D721Med (cell line): Measurements from ENCODE around the gene MACO1.
A peak's percentile ranks its signal among the peaks of the same experiment; 100 is the strongest.

Experiments used
- DNase-seq: peaks from one replicate; pipeline ENCODE4 v3.0.0; 2011; ENCODE audit warnings: low spot score; ENCODE audit not compliant: insufficient read length
- FAIRE-seq: peaks from 2 replicates; lab custom pipeline; 2011; peaks lifted over from hg19 to GRCh38; lab: Jason Lieb, UNC
- TF ChIP-seq, protein P1 (sequence below): IDR thresholded peaks from 2 replicates; pipeline ENCODE4 v1.5.1; 2012; ENCODE audit warnings: mild to moderate bottlenecking, control low read depth; ENCODE audit not compliant: insufficient read depth; ENCODE audit errors: missing control alignments

Gene MACO1

DNA sequence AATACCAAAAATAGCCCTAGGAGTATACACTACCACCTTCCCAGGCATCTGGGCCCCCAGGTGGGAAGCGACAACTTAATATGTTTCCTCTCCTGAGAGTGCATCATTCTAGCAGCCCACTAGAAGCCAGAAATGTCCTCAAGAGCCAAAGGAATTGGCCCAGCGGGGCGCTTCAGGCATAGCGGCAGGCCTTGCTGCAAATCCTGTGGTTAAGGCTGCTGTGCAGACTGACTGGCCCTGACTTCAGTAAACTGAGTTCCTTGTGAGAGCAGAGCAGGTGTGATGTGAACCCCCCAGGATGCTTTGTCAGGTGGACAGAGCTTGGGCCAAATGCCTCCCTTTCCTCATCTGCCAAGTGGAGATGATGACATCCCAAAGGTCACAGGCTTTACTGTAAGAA is 83.0 kb downstream of the MACO1 start:
- DNase-seq (no peak), FAIRE-seq (no peak)
- TF ChIP-seq, protein P1, sequence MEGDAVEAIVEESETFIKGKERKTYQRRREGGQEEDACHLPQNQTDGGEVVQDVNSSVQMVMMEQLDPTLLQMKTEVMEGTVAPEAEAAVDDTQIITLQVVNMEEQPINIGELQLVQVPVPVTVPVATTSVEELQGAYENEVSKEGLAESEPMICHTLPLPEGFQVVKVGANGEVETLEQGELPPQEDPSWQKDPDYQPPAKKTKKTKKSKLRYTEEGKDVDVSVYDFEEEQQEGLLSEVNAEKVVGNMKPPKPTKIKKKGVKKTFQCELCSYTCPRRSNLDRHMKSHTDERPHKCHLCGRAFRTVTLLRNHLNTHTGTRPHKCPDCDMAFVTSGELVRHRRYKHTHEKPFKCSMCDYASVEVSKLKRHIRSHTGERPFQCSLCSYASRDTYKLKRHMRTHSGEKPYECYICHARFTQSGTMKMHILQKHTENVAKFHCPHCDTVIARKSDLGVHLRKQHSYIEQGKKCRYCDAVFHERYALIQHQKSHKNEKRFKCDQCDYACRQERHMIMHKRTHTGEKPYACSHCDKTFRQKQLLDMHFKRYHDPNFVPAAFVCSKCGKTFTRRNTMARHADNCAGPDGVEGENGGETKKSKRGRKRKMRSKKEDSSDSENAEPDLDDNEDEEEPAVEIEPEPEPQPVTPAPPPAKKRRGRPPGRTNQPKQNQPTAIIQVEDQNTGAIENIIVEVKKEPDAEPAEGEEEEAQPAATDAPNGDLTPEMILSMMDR: no peak

DNA sequence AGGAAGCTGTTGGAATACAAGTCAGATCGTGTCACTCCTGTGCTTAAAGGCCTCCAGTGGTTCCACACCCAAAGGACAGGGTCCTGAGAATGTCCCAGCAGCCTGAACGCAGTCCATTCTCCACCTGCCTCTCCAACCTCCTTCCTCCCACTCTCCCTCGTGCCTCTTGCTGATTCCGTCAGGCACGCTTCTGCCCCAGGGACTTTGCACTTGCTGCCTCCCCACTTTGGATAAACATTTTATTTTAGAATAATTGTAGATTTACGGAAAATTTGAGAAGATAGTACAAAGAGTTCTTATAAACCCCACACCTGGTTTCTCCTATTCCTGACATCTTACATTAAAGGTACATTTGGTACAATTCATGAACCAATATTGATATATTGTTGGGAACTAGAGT is 84.3 kb downstream of the MACO1 start:
- DNase-seq: no peak
- FAIRE-seq: no peak
- TF ChIP-seq, protein P1: no peak

DNA sequence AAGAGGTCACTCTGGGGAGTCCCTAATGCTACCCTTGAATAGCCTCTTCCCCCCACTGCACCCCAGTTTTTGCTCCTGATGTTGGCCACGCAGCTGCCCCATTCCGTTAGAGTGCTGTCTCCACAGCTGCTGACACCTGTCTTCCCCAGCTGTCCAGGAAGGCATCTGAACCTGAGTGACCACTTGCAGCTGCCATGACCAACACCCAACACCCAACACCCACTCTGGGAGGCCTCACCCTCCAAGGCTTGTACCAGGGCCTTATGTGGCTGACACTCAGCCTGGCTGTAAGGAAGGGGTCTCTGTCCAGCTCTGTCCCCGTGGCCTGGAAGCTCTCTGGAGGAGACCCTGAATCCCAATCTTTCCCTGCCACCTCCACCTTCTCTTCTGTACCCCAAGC is 86.0 kb downstream of the MACO1 start:
- DNase-seq (no peak), FAIRE-seq (no peak)
- TF ChIP-seq, protein P1: no peak

DNA sequence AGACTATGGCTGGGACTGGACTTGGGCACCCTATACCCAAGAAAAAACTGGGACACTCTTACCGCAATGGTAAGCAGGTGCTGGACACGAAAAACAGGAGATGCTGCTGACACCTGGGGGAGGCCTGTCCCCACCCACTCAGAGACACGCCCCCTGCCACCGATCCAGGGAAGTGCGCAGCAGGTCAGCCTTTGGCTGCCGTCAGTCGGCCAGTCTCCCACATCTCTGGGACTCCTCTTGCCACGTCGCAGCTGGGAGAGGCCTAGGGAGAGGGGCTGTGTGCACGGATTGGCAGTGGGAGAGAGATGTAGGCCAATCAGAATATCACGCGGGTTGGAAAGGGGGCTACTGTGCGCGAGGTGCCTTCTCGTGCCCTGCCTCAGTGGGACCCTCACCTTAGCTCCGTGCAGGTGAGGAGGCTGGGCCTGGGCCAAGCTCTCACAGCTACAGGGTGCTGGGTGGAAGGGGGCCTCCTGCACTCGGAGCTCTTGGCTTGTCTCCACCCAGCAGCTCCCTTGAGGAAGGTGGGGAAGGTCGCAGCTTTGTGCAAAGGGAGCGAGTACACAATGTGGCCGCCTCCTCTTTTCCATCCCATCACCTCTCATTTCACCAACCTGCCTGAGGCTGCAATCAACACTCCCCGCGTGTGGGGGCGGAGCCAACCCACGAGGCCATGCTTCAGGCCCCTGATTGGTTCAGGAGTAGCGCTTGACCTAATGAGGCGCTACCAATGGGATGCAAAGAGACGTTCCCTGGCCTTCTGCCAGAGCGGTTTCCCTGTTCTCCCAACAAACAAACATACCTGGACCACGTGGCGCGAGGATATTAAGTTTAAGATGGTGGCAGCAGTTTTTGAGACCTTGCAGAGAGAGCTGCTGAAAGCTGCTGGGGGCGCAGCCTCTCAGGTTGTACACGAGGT is 87.0 kb downstream of the MACO1 start:
- FAIRE-seq: no peak
- TF ChIP-seq, protein P1: no peak
- no peak for DNase-seq

DNA sequence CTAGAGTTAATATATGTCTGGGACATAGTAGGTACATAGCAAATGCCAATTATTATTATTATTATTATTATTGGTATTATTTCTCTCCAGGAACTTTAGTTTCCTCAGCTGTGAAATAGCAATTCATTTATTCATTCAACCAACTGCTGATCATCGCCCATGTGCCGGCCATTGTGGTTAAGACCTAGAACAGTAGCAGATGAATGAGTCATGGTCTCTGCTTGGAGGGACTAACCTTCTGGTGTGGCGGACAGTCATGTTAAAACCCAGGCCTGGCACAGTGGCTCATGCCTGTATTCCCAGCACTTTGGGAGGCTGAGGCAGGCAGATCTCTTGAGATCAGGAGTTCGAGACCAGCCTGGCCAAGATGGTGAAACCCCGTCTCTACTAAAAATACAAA is 88.9 kb downstream of the MACO1 start:
- TF ChIP-seq, protein P1: no peak
- no peak for FAIRE-seq
- DNase-seq: no peak

DNA sequence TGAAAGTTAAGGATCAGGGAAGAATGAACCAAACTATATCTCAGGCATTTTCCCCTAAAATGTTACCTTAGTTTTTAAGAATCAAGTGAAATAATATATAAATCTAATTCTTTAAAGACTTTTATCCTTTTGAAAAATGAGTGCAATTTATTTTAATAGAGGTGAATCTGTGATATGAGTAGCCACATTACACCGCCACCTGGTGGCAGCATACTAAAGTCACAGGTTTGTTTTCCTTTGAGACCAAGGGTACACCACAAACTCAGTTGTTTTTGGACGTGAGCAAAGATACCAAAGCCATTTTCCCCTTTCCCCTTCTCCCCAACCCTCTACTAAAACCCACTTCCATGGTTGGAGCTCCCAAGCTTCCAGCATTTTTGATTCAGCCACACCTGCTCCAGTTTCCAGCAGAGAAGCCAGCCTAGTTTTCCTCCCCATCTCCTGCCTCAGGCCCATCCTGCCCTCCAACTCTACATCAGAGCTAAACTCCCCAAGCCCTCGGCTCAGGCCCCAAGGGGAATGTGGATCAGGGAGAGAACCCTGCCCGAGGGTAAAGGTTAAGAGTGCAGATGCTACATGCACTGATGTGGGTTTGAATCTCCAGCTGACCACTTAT is 89.9 kb downstream of the MACO1 start:
- DNase-seq (no peak), FAIRE-seq (no peak)
- TF ChIP-seq, protein P1: peak; percentile 80
